ENCODE data around the gene MEX3D. TPM values are rescaled to one million over a fixed set of nuclear protein-coding genes. Genes with fewer than 3 reads are reported as not detected.

The MEX3D gene
- total and polyA plus RNA-seq, 4 donors = 0.92 to 9.1 (median 5.2) TPM

- H3K27me3 ChIP-seq (ENCODE audit: control insufficient read depth in 4 of 4, insufficient read depth in 4 of 4, low read length in 3 of 4) = no peaks in the 10 kb centered on the region
- whole genome bisulfite sequencing = 92% methylated on average over 41 of the region's 41 CpGs
- no peaks in the 10 kb centered on the region for H3K4me1 ChIP-seq (ENCODE audit: control insufficient read depth in 4 of 4, insufficient read depth in 4 of 4, low read length in 3 of 4)
- no peak for DNase-seq (ENCODE audit: low spot score)
- H3K9ac ChIP-seq (ENCODE audit: low read depth in 1 of 2, low read length in 2 of 2) = no peak overlapping the region
- peaks cover 3 to 37% (median 8%) of the 10 kb centered on the region in 4 donors for H3K36me3 ChIP-seq (ENCODE audit: control insufficient read depth in 4 of 4, insufficient read depth in 3 of 4, low read depth in 1 of 4, low read length in 3 of 4)
- TF ChIP-seq FOXA1 (IDR thresholded peaks at IDR 0.05) (no peak), HNF4G (IDR thresholded peaks at IDR 0.05) (no peak), JUND (IDR thresholded peaks at IDR 0.05) (no peak), RAD21 (IDR thresholded peaks at IDR 0.05) (no peak), HNF4A (conservative IDR thresholded peaks at IDR 0.05) (no peak)
- TF ChIP-seq, protein P1, sequence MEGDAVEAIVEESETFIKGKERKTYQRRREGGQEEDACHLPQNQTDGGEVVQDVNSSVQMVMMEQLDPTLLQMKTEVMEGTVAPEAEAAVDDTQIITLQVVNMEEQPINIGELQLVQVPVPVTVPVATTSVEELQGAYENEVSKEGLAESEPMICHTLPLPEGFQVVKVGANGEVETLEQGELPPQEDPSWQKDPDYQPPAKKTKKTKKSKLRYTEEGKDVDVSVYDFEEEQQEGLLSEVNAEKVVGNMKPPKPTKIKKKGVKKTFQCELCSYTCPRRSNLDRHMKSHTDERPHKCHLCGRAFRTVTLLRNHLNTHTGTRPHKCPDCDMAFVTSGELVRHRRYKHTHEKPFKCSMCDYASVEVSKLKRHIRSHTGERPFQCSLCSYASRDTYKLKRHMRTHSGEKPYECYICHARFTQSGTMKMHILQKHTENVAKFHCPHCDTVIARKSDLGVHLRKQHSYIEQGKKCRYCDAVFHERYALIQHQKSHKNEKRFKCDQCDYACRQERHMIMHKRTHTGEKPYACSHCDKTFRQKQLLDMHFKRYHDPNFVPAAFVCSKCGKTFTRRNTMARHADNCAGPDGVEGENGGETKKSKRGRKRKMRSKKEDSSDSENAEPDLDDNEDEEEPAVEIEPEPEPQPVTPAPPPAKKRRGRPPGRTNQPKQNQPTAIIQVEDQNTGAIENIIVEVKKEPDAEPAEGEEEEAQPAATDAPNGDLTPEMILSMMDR (IDR thresholded peaks at IDR 0.05; ENCODE audit: low read depth, low read length, missing input control) = no peak
- H3K27ac ChIP-seq (ENCODE audit: low read depth in 1 of 2, low read length in 2 of 2) = no peak overlapping the region
- no peaks in the 10 kb centered on the region for H3K9me3 ChIP-seq (ENCODE audit: control insufficient read depth in 4 of 4, low read length in 3 of 4)
- no peak overlapping the region for H3K4me3 ChIP-seq (ENCODE audit: low read depth in 1 of 3, low read length in 3 of 3)
These were observed 9.2 kb upstream of the MEX3D start for GRCh38 chr19:1577090-1577928.

DNA sequence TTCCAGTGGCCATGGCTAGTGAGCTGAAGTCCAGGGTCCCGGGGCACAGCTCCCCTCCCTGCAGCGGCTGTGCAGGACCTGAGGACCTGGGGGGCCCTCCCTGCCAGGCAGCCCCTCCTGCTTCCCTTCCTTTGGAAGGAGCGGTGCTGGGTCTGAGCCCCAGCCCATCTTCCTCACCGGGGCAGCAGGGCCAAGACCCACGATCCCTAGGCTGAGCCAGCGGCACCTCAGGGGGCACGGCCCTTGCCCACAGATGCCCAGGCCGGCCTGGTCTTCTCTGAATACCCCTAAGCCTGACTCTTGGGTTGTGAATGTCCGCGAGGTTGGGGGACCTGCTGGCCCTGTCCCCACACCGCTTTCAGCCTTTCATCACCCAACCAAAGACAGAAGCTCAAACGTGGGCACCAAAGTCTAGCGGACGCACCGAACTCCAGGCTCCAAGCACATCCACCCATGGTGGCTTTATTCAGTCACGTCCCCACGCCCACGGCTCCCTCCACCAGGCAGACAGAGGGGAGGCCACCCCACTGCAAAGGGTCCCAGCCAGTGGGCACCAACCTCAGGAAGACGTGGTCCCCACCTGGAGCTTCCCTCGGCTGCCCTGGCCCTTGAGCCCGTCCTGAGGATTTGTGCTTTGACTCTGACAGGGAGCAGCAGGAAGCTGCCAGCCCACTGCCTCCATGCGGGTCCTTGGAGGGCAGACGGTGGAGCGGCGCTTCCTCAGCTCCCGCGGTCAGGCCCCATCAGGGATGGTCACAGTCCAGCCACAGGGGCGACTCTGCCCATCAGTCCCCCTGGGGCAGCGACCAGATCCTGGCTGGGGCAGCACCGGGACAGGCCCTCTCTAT, 8.3 kb upstream of the MEX3D start:
- Histone ChIP-seq H3K9me3 (ENCODE audit: control insufficient read depth in 4 of 4, low read length in 3 of 4) (no peaks in the 10 kb centered on the region), H3K27me3 (ENCODE audit: control insufficient read depth in 4 of 4, insufficient read depth in 4 of 4, low read length in 3 of 4) (no peaks in the 10 kb centered on the region), H3K27ac (ENCODE audit: low read depth in 1 of 2, low read length in 2 of 2) (no peak overlapping the region), H3K9ac (ENCODE audit: low read depth in 1 of 2, low read length in 2 of 2) (no peak overlapping the region), H3K36me3 (ENCODE audit: control insufficient read depth in 4 of 4, insufficient read depth in 3 of 4, low read depth in 1 of 4, low read length in 3 of 4) (peaks cover 0 to 33% (median 7%) of the 10 kb centered on the region in 4 donors), H3K4me3 (ENCODE audit: low read depth in 1 of 3, low read length in 3 of 3) (no peak overlapping the region), H3K4me1 (ENCODE audit: control insufficient read depth in 4 of 4, insufficient read depth in 4 of 4, low read length in 3 of 4) (no peaks in the 10 kb centered on the region)
- DNase-seq (ENCODE audit: low spot score) = no peak
- TF ChIP-seq FOXA2 (IDR thresholded peaks at IDR 0.05) (no peak), REST (IDR thresholded peaks at IDR 0.05) (no peak), RXRA (IDR thresholded peaks at IDR 0.05) (no peak), TAF1 (conservative IDR thresholded peaks at IDR 0.05) (no peak), EGR1 (IDR thresholded peaks at IDR 0.05; ENCODE audit: low read depth in 2 of 2) (no peak), NR2F2 (IDR thresholded peaks at IDR 0.05) (no peak), YY1 (IDR thresholded peaks at IDR 0.05) (no peak), ZBTB33 (IDR thresholded peaks at IDR 0.05) (no peak), GABPA (IDR thresholded peaks at IDR 0.05 in 1 of 2, conservative IDR thresholded peaks at IDR 0.05 in 1 of 2) (no peak), SP1 (IDR thresholded peaks at IDR 0.05) (no peak), HNF4G (IDR thresholded peaks at IDR 0.05) (no peak), RAD21 (IDR thresholded peaks at IDR 0.05) (no peak)
- TF ChIP-seq, protein P2, sequence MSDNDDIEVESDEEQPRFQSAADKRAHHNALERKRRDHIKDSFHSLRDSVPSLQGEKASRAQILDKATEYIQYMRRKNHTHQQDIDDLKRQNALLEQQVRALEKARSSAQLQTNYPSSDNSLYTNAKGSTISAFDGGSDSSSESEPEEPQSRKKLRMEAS (IDR thresholded peaks at IDR 0.05) = no peak
- TF ChIP-seq, protein P1 (IDR thresholded peaks at IDR 0.05; ENCODE audit: low read depth, low read length, missing input control) = no peak
- TF ChIP-seq, protein P3, sequence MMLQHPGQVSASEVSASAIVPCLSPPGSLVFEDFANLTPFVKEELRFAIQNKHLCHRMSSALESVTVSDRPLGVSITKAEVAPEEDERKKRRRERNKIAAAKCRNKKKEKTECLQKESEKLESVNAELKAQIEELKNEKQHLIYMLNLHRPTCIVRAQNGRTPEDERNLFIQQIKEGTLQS (IDR thresholded peaks at IDR 0.05) = no peak
- WGBS = 92% methylated on average over 30 of the region's 30 CpGs
